Colonic mucosa (tissue), 4 donors: ENCODE measurements around the gene TRAF6. TPM values are rescaled to one million over a fixed set of nuclear protein-coding genes. Genes with fewer than 3 reads are reported as not detected.
A peak's percentile ranks its signal among the peaks of the same experiment; 100 is the strongest.

ENCODE experiments used
- DNase-seq: peaks from one replicate; pipeline ENCODE4 v3.0.0-alpha.2; 2020
- H3K27ac ChIP-seq: fragments of 200-600 bp; one replicate; pipeline ENCODE4 v1.8.0; 2021
- H3K27me3 ChIP-seq: fragments of 200-600 bp; one replicate; pipeline ENCODE4 v1.8.0; 2021
- H3K36me3 ChIP-seq: fragments of 200-600 bp; one replicate; pipeline ENCODE4 v1.8.0; 2021
- H3K4me1 ChIP-seq: fragments of 200-600 bp; one replicate; pipeline ENCODE4 v1.8.0; 2021; ENCODE audit warnings: mild to moderate bottlenecking
- H3K4me3 ChIP-seq: fragments of 200-600 bp; one replicate; pipeline ENCODE4 v1.8.0; 2021
- H3K9ac ChIP-seq, 2 donors: one replicate each; pipeline ENCODE4 v1.7.0; 2013; ENCODE audit warnings: control low read depth in 2 of 2, low read depth in 2 of 2, low read length in 2 of 2
- H3K9me3 ChIP-seq: fragments of 200-600 bp; one replicate; pipeline ENCODE4 v1.8.0; 2021
- intact Hi-C: fragments of 100-400 bp; cut with DNase I; formaldehyde crosslinking; loops from one replicate; pipeline ENCODE4 v1.14.1; 2022
- total RNA-seq, 2 donors: library from RNA; stranded (reverse); fragmentation: NEBNext Ultra II Directional in 1 of 2; extraction: Animal tissue kit (Norgen Biotek cat#: 25700) in 1 of 2; gene quantifications; one replicate each; pipeline ENCODE4 v1.2.1, GENCODE V29; 2021
- TF ChIP-seq, protein P1 (sequence below): fragments of 200-600 bp; IDR thresholded peaks from one replicate; pipeline ENCODE4 v1.8.0; 2022; ENCODE audit warnings: antibody characterized with exemption, mild to moderate bottlenecking
- donor health status: healthy.
- donor health status: DM: no; HTN: no; CAD: no.
- donor health status: DM: no; HTN: no; CAD: no.

The TRAF6 gene
- total RNA-seq, 2 donors from 2014 or later: 9.5 to 18.3 TPM

DNA sequence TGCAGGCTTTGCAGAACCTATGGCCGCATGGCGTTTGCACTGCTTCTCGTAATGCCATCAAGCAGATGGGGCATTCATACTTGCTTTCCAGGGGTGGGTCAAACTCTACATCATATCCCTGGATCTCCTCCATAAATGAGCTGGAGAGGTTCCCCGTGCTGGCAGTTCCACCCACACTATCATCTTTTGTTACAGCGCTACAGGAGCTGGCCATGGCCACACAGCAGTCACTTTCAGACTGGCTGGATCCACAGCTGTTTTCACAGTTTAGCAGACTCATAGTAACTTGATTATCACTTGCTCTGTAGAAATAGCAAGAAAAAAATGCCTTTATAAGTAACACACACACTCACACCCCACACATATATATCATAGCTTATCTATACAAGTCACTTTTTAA lies 8.8 kb downstream of the TRAF6 start:
- Histone ChIP-seq H3K4me3 (no peak overlapping the region), H3K36me3 (no peaks in the 10 kb centered on the region), H3K27ac (no peak overlapping the region), H3K9ac (no peak overlapping the region), H3K27me3 (no peaks in the 10 kb centered on the region), H3K4me1 (peaks cover under 1% of the 10 kb centered on the region), H3K9me3 (no peaks in the 10 kb centered on the region)
- no peak for DNase-seq
- TF ChIP-seq, protein P1, sequence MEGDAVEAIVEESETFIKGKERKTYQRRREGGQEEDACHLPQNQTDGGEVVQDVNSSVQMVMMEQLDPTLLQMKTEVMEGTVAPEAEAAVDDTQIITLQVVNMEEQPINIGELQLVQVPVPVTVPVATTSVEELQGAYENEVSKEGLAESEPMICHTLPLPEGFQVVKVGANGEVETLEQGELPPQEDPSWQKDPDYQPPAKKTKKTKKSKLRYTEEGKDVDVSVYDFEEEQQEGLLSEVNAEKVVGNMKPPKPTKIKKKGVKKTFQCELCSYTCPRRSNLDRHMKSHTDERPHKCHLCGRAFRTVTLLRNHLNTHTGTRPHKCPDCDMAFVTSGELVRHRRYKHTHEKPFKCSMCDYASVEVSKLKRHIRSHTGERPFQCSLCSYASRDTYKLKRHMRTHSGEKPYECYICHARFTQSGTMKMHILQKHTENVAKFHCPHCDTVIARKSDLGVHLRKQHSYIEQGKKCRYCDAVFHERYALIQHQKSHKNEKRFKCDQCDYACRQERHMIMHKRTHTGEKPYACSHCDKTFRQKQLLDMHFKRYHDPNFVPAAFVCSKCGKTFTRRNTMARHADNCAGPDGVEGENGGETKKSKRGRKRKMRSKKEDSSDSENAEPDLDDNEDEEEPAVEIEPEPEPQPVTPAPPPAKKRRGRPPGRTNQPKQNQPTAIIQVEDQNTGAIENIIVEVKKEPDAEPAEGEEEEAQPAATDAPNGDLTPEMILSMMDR: no peak
- intact Hi-C loops: no loop called here

DNA sequence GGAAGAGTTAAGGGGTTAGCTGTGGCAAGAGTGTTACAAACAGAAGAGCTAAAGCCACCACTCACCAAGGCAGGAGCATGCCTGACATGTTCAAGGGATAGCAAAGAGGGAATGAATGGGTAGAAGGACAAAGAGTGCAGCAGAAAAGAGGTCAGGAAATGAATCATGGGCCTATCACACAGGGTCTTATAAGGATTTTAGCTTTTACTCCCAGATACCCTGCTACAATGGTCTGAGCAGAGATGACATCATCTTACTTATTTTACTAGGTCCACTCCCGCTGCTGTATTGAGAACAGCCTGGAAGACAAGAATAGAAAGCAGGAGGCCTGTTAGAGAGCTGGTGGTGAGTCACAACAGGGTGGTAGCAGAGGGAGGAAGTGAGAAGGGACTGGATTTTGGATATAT lies 9.8 kb downstream of the TRAF6 start:
- no peak overlapping the region for H3K9ac ChIP-seq
- TF ChIP-seq, protein P1: no peak
- intact Hi-C loops: no loop called here
- H3K27ac ChIP-seq: peak overlapping the region; percentile 45
- H3K36me3 ChIP-seq: no peaks in the 10 kb centered on the region
- DNase-seq: peak; percentile 43
- H3K4me1 ChIP-seq: no peaks in the 10 kb centered on the region
- no peak overlapping the region for H3K4me3 ChIP-seq
- H3K9me3 ChIP-seq: no peaks in the 10 kb centered on the region
- no peaks in the 10 kb centered on the region for H3K27me3 ChIP-seq

DNA sequence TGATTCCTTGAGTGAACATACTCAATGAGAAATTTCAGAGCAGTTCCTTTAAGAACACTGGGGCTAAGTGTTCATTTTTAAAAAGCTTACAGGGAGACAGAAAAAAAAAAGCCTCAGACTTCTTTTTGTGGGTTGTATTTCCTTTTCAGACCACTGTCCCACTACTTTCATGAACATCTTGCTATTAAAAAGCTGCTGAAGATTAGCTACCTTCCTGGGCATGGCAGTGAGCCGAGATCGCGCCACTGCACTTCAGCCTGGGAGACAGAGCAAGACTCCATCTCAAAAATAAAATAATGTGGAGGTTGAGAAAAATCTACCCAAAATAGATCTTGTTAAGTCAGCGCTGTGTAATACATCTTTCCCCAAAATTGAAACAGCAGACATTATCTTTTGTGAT lies 10.8 kb downstream of the TRAF6 start:
- no peaks in the 10 kb centered on the region for H3K36me3 ChIP-seq
- no peak overlapping the region for H3K27ac ChIP-seq
- intact Hi-C loops: no loop called here
- H3K4me3 ChIP-seq: no peak overlapping the region
- no peaks in the 10 kb centered on the region for H3K4me1 ChIP-seq
- DNase-seq: no peak
- no peaks in the 10 kb centered on the region for H3K27me3 ChIP-seq
- H3K9me3 ChIP-seq: no peaks in the 10 kb centered on the region
- no peak overlapping the region for H3K9ac ChIP-seq
- TF ChIP-seq, protein P1: no peak

DNA sequence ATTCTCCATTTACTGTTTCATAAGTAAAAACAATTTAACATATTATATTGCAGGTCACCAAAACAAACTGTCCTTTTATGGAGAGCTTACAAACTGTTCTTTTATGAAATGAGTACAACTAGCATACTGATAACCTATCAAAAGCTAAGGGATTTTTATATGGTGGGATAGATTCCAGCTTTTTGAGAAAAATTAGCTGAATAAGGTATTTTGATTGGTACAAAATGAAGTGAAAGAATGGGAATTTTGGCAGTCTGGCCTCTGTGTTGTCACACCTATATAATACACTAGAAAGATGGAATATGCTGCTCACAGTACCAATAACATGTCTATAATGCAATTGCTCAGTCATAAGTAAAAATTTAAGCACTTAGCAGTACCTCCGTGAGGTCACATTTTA lies 11.4 kb downstream of the TRAF6 start:
- H3K9ac ChIP-seq: no peak overlapping the region
- H3K4me3 ChIP-seq: no peak overlapping the region
- no peaks in the 10 kb centered on the region for H3K36me3 ChIP-seq
- H3K27ac ChIP-seq: no peak overlapping the region
- no peaks in the 10 kb centered on the region for H3K4me1 ChIP-seq
- H3K9me3 ChIP-seq: no peaks in the 10 kb centered on the region
- TF ChIP-seq, protein P1: no peak
- no peaks in the 10 kb centered on the region for H3K27me3 ChIP-seq
- no peak for DNase-seq
- intact Hi-C loops: no loop called here

DNA sequence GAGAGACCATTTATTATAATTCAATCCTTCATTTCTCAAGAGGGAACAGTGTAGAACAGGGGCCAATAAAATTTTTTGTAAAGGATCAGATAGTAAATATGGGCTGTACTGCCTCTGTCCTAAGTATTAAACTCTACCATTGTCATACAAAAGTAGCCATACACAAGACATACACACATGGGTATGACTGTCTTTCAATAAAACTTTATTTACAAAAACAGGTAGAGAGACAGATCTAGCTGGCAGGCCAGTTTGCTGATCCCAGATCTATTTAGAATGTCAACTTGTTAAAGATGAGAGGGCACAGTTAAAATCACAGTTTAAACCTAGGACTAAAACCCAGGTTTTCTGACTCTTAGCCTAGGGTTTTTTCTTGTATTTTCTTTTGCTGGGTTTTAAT lies 16.7 kb downstream of the TRAF6 start:
- Histone ChIP-seq H3K9ac (no peak overlapping the region), H3K27ac (no peak overlapping the region), H3K4me3 (no peak overlapping the region), H3K9me3 (no peaks in the 10 kb centered on the region), H3K27me3 (no peaks in the 10 kb centered on the region), H3K36me3 (no peaks in the 10 kb centered on the region), H3K4me1 (no peaks in the 10 kb centered on the region)
- intact Hi-C loops: loop anchor here (2.0 kb wide), 1 partner anchor 201 kb away; no protein-coding TSS in a partner anchor
- DNase-seq: no peak
- TF ChIP-seq, protein P1: no peak
